NCI-H748 (cell line): ENCODE results near the gene ENDOV.

Experiments
- DNase-seq: peaks from one replicate; lab custom pipeline; 2025; ENCODE audit not compliant: unreplicated experiment; lab: John Stamatoyannopoulos, UW

The ENDOV gene

DNA sequence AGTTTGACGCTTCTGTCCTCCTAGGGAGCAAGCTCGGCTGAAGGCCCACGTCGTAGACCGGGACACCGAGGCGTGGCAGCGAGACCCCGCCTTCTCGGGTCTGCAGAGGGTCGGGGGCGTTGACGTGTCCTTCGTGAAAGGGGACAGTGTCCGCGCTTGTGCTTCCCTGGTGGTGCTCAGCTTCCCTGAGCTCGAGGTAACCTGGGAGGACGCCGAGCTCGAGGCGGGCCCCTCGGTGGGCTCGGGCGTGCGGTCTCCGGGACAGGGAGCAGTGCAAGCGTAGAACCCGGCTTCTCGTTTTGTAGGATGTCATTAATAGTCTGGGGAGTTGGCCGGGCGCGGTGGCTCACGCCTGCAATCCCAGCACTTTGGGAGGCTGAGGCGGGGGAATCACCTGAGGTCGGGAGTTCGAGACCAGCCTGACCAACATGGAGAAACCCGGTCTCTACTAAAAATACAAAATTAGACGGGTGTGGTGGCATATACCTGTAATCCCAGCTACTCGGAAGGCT lies 715 bp downstream of the ENDOV start:
- no peak for DNase-seq

DNA sequence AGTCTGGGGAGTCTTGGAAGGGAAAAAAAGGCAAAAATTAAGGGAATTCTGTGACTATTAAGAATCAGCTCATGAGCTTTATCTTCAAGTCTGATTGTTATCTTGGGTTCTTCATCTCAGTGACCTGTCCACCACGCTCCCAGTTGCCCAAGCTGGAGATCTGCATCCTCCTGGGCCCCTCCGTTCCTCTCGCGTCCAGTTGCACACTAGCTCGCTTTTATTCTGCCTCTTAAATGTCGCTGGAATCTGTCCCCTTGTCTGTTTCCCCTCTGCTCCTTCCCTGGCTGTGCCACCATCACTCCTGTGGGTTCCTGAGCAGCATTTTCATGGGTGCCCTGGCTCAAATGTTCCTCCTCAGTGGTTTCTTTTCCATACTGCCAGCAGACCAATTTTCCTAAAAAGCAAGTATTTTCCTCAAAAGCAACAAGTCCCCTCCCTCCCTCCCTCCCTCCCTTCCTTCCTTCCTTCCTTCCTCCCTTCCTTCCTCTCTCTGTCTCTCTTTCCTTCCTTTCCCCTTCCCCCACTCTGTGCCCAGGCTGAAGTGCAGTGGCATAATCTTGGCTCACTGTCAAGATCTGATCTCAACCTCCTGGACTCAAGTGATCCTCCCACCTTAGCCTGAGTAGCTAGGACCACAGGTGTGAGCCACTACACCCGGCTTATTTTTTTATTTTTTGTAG lies 1.4 kb downstream of the ENDOV start:
- no peak for DNase-seq

DNA sequence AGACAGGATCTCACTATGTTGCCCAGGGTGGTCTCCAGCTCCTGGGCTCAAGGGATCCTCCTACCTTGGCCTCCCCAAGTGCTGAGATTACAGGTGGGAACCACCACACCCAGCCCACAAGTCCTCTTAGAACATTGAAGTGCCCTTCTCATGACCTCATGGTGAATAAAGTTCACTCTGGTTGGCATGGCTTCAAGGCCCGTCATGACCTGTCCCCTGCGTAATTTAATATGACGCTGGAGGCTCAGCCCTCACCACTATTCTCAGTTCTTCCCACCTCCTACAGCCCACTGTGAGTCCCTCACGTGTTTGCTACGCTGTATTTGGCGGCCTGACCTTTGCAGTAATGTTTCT lies 1.9 kb downstream of the ENDOV start:
- no peak for DNase-seq

DNA sequence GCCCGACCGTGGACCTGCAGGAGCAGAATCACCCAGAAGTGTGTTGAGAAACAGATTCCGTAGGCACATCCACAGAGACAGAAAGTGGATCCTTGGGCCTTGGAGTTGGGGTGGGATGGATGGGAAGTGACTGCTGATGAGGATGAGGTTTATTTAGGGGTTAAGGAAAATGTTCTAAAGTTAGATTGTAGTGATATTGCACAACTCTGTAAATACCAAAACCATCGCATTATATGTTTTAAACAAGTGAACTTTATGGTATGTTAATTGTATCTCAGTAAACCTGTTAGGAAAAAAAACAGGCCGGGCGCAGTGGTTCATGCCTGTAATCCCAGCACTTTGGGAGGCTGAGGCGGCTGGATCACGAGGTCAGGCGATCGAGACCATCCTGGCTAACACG lies 3.6 kb downstream of the ENDOV start:
- no peak for DNase-seq

DNA sequence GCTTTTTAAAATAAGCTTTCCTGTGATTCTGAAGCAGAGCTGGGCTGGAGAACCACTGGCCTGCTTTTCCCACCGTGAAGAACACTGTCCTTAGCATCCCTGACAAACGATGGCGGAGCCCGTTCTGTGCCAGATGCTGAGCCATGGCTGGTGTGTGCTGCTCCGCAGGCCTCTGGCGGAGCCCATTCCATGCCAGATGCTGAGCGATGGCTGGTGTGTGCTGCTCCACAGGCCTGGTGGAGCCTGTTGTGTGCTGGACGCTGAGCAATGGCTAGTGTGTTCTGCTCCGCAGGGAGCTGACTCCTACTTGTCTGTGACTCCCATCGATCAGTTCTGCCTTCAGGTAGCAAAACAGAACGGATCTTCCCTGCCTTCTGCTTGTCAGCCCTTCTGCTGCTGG lies 4.3 kb downstream of the ENDOV start:
- DNase-seq = no peak

DNA sequence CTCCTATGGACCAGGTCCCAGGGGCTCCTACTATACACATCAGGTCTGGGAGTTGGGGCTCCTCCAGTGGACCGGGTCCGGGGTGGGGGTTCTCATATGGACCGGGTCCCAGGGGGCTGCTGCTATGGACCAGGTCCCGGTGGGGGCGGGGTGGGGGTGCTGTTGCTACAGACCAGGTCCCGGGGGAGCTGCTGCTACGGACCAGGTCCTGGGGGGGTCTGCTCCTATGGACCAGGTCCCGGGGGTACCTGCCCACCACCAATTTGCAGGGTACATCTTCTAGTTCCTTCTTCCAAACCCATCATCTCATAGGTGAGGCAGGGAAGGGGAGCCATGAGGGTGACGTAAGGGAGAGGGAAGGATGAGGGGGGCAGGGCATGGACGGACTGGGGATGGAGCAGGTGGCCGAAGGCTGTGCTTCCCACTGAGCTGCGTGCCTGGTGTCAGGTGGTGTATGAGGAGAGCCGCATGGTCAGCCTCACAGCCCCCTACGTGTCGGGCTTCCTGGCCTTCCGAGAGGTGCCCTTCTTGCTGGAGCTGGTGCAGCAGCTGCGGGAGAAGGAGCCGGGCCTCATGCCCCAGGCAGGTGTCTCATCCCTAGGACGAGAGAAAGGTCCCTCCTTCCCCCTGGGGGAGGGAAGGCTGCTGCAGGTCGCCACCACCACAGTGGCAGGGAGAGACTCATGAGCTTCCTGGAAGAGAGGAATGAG lies 6.6 kb downstream of the ENDOV start:
- peak; percentile 48 for DNase-seq

DNA sequence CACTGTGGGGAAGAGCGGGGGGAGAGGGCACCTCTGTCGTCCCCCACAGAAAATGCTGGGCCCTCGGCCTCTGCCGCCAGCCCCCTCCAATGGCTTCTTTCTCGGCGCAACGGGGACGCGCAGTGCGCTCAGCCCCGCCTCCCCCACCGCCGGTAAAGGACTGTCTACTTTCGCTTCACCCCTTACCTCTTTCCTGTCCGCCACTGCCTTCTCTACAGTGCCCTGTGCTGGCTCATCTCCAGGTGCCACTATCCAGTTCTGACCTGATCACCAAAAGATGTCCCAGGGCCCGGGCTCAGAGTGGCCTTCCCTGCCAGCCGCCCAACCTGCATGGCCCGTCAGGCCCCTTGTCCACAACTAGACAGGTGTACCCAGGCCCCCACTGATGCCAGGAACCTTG lies 7.3 kb downstream of the ENDOV start:
- DNase-seq = peak; percentile 29

DNA sequence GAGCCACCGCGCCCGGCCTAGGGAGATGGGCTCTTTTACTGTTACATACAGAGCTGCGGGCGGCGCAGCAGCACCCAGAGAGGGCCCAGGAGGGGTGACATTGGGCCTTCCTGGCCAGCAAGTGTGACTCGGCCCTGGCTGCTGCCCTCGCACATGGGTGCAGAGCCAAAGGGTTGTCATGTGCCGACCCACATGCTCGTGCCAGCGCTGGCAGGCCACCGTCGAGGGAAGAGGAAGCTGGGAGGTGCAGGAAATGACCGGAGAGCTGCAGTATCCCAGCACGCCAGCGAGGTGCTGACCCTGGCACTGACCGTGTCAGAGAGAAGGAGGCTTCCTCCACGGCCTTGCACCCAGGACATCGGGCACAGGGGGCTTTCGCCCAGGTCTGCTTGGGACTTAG lies 8.0 kb downstream of the ENDOV start:
- DNase-seq = no peak

DNA sequence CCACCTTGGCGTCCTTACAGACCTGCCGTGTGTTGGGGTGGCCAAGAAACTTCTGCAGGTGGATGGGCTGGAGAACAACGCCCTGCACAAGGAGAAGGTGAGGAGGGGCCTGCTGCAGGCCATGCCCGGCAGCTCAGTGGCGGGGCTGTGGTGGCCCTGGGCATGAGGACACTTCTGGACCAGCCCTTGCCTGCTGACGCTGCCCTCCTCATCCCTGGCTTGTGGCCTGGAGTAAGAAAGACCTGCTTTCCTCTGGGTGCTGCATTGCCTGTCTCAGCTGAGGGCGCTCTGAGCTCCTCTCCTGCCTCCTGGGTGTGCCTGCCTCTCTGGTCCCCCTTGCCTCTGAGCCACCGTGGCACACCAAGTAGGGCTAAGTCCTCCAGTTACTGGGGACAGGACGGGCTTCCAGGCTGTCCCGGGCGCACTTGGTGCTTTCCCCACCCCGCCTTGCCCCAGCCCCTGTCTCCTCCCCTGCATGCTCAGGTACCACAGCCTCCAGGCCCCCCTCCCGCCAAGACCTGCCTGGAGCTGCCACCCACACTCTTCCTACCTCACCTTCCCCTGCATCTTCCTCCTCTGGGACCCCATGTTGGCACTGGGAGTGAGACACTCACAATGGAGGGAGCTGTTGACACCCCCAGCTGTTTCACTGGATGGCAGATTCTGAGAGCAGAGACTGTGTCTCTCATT lies 8.7 kb downstream of the ENDOV start:
- DNase-seq = no peak

DNA sequence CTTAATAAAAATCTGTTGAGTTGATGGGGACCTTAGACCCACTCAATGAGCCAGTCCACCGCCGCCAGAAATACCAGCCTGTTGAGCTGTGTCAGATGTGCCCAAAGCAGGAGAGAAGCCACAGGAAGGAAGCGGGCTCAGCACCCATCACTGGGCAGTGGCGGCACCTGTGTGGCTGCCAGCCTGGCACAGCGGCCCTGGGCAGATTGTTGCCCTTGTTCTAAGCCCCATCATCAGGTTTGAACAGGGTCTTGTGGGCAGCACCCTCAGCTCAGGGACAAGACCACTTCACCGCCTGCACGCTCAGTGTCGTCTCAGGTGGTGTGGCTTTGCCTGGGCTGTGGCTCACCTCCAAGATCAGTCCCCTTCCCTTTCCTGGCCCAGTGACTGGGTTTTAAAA lies 9.3 kb downstream of the ENDOV start:
- DNase-seq = no peak

DNA sequence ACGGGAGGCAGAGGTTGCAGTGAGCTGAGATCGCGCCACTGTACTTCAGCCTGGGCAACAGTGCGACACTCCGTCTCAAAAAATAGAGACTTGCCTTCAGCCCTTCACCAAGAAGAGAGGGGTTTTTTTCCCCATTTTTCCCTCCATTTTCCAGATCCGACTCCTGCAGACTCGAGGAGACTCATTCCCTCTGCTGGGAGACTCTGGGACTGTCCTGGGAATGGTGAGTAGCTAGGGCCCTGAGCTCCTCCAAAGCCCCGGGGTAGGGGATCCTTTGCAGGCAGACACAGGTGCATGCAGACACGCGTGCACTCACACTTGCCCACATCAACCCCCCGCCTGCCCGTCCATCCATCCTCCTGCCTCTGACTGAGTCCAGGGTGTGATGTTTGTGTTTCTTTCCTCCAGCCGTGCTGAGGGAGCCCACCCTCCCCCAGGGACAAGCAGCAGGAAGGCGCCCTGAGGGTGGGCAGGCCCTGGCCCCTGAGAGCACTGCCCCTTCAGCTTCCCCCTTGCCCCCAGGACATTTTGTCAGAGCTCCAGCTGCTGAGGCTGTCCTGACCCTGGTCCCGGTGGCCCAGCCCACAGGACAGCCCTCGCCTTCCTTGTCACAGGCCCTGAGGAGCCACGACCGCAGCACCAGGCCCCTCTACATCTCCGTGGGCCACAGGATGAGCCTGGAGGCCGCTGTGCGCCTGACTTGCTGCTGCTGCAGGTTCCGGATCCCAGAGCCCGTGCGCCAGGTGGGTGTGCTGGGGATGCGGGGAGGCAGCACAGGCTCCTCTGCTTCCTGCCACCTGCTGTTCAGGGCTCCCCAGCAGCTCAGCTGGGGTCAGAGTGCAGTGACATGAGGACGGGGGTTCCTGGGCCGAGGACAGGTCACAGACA lies 10.2 kb downstream of the ENDOV start:
- no peak for DNase-seq

DNA sequence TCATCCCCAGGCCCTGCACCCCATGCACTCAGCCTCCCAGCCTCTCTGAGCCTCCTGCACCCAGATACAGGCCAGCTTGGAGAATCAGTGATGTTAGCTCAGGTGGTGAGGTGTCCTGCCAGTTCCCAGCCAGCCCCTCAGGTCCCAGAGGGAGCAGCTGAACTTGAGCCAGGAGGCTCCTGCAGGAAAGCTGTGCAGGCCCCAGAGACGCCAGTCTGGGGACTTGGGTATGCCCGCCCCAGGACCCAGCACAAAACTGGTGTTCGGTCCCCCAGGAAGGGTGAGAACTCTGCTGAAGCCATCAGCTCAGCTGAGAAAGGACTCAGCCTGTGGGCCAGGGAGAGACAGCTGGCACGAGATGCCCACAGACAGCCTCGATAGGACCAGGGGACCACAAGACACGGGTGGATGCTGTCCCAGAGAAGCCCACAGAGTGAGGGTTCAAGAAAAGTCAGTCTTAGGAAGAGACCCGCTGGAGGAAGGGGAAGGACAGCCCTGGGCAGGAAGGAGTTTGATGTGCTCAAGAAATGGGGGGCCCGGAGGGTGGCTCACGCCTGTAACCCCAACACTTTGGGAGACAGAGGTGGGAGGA lies 11.0 kb downstream of the ENDOV start:
- no peak for DNase-seq

DNA sequence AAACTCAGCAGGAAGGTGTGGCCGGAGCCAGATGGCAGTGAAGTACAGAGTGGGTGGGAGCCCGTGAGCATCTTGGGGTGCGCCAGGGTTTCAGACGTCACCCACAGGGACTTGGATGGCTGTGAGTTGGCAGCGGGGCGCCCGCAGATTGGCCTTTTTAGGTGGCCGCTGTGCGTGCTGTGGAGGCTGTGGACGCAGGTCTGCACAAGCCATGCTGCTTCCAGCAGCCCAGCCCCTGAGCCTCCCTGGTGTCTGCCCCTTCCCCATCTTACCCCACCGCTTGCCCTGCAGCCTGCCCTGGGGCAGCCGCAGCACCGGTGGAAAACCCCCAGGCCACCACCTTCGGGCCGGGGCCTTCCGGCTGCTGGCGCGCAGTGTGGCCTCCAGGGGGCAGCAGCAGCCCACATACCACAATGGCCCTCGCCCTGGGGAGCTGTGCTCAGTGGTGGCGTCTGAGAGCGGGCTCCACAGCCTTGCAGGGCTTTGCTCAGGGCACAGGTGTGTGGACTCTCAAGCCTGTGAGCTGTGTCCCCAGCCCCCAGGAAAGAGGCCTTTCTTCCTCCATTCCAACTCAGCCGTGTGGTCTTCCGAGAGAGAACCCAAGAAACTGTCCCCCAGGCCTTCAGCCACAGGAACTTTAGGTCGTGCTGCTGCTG lies 11.8 kb downstream of the ENDOV start:
- DNase-seq = peak; percentile 64

DNA sequence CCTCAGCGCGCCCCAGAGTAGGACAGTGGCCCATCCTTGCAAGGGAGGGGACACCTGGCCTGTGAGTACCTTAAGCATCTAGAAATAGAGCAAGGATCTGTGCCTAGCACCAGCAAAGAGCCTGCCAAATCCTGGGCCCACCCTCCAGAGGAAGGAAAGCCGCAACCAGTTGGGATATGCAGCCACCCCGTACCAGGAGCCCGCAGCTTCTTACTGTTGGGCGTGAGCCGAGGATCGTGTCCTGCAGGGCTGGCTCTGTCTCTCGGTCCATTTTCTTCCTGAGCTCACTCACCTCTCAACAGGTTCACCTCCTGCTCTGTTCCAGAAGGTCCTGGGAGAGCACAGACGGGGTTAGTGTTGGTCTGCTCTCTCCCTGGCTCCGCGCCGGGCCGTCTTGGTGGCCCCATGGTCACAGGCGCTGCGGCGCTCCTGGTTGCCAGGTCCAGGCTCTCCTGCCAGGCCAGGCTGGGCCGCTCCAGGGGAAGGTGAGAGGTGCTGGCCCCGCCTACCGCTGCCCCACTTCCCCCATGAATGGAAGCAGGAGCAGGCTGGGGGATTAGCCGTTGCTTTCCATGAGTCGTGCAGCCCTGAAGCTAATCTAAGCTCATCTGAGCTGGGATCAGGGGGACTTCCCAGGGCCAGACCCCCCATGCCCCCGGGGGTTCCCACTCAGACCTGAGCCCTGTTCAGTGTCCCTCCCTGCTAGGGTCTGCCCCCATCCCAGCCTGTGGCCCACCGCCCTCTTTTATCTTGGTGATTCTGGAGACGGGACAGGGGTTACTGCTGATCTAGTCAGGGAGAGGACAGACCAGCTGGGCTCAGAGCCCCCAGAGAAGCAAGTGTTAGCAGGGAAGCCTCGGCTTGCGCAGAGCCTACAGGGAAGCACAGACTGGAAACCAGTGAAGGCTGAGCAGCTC lies 12.7 kb downstream of the ENDOV start:
- DNase-seq = no peak

DNA sequence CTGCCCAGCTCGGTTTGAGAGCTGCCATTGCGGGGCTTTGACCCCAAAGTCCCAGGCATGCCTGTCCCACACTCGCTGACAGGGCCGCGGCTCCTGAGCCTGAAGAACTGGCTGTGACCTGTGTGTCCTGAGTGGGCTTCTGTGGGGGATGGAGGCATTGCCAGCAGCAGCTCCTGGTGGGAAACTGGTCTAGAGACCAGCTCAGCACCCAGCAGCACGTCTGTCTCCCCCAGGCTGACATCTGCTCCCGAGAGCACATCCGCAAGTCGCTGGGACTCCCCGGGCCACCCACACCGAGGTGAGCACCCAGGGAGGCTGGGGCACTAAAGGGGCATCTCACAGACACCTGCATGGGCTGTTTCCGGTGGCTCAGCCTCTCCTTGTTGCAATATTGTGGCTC lies 13.4 kb downstream of the ENDOV start:
- DNase-seq = no peak

DNA sequence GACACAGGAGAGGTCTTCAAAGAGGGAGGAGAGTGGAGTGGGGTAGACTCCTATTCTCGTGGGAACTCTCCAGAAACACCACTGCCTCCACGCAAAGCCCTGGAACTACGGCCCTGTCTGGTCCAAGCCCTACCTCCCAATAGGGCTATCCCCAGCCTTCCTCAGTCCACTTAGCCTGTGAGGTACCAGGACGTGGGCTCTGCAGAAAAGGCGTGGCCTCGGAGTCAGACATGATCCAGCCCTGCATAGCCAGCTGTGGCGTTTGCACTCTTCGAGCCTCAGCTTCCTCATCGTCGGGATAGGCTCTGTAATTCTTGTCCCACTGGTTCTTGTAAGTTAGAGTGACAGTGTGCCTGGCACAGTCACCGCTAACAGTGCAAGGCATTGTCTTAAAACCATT lies 13.8 kb downstream of the ENDOV start:
- DNase-seq = no peak

DNA sequence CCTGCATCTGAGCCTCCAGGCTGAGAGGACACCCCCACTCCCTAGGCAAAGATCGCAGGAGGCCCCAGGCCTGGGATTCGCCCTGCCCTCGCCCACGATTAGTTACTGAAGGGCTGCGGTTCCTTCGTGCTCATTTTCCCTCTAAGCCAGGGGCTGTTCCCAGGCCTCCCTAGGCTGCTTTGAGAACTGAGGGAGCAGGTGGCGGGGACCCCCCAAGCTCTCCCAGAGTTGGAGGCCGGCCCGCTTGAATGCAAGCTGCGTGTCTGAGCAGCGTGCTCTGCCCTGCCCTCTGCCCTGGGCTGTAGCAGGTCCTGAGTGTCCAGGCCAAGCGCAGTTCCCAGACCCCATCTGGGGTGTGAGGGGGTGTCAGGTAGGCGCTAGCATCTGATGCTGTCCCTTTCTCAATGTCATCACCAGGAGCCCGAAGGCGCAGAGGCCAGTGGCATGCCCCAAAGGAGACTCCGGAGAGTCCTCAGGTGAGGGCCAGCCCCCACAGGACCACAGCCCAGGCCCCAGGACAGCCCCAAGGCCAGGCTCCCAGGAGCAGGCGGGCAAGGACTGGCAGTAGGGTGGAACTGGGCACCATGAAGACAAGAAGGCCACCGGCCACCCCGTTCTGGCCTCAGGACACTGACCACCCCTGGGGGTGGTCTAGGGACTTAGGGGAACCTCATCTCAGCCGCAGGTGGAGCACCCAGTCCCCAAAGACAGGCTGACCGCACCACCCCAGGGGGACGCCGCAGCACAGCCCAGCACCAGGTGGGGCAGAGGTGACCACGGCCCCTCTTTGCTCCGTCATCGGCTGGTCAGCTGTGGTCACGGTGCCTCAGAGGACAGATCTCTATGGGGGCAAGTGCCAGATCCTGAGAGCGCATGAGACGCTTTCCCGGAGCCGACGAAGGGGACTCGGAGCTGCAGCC lies 14.6 kb downstream of the ENDOV start:
- no peak for DNase-seq
